ENCODE measurements around the gene RXRB.

DNA sequence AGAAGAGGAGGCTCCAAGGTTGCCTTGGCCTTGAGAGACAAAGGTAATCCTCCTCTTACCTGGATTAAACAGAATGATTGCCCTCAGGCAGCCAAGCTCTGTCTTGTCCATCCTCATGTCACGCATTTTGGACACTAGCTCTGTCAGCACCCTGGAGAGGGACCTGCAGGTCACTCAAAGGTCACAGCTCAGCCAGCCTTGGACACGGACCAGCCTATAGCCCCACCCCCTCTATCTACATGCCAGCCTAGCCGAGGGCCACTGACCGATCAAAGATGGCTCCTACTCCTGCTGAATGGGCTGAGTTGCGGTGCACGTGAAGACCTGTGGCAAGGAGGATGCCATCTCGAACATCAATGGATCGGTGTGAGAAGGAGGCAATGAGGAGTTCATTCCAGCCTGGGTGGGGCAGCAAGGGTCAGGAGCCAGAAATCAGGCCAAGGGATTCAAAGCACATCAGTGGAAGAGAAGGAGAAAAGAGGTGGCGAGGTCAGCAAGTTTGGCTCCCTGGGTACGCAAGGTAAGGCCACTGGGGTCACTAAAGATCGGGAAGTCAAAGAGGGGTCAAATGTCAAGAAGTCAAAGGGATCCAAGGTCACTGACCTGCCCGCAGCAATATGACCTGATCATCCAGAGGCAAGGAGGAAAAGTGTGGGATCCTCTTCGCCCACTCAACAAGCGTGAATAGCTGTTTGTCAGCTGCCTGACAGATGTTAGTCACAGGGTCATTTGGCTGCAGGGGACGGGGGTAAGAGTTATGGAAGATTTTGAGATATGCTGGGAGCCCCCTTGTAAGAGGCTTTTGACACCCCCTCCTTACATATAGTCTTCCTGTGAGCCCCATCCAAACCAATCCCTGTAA lies 4.9 kb downstream of the RXRB start:
- TF ChIP-seq ZNF274 (IDR thresholded peaks at IDR 0.05; ENCODE audit: low read depth, low read length), result no peak
- TF ChIP-seq YY1 (IDR thresholded peaks at IDR 0.05; ENCODE audit: insufficient read depth, insufficient read length), result no peak
- TF ChIP-seq SUZ12 (IDR thresholded peaks at IDR 0.05; ENCODE audit: extremely low read depth, insufficient read depth, insufficient read length), result no peak

Data from NT2/D1 (cell line).